ENCODE data around the gene MIX23.

The MIX23 gene

GRCh38 chr3:122382888-122383666, at the start of gene MIX23:
Gene MIX23 (minus strand): TSS chr3:122383231. CDS start chr3:122383224, 7 bp downstream.
- H2AFZ ChIP-seq (ENCODE audit: low read length), result peak within 1 kb of the TSS; percentile 93
- H3K27me3 ChIP-seq (replicated peaks; ENCODE audit: insufficient read depth, low read length), result no peaks in the 10 kb centered on the region
- no peaks in the 10 kb centered on the region for H3K36me3 ChIP-seq (replicated peaks; ENCODE audit: insufficient read depth, low read length)
- peak within 1 kb of the TSS; percentile 95 for H3K4me2 ChIP-seq (ENCODE audit: low read depth, low read length)
- peak within 1 kb of the TSS; percentile 87 for H3K4me3 ChIP-seq (ENCODE audit: low read length)
- peak within 1 kb of the TSS; percentile 68 for H3K9ac ChIP-seq (ENCODE audit: low read length)
- no peaks in the 10 kb centered on the region for H3K9me3 ChIP-seq (replicated peaks; ENCODE audit: insufficient read depth, low read length)
- H3K4me1 ChIP-seq (ENCODE audit: low read length), result peaks cover 7% of the 10 kb centered on the region; the same call in 1 of the 2 replicates
- H3K79me2 ChIP-seq (ENCODE audit: low read length), result peaks cover 62% of the 10 kb centered on the region
- TF ChIP-seq EZH2 (optimal IDR thresholded peaks at IDR 0.05; ENCODE audit: low read depth, low read length) (no peak), CTCF (IDR thresholded peaks at IDR 0.05; ENCODE audit: low read length) (no peak), EZH2phosphoT487 (IDR thresholded peaks at IDR 0.05; ENCODE audit: low read length) (no peak)
- peak within 1 kb of the TSS; percentile 51; the same call in 1 of the 2 replicates for H3K27ac ChIP-seq (ENCODE audit: low read length)
- H3K9me2 ChIP-seq (replicated peaks; ENCODE audit: insufficient read depth, low read length), result no peaks in the 10 kb centered on the region
- peak; percentile 88 for DNase-seq
- H3F3A ChIP-seq (ENCODE audit: insufficient read depth, low read length), result peaks cover 5% of the 10 kb centered on the region
- no peaks in the 10 kb centered on the region for H4K20me1 ChIP-seq (ENCODE audit: insufficient read depth, low read length)

GRCh38 chr3:122430371-122430770, 47.3 kb upstream of the MIX23 start:
- Histone ChIP-seq H3K9ac (ENCODE audit: low read length) (no peak overlapping the region), H3K79me2 (ENCODE audit: low read length) (no peaks in the 10 kb centered on the region), H3K4me3 (ENCODE audit: low read length) (no peak overlapping the region), H3K27ac (ENCODE audit: low read length) (no peak overlapping the region), H2AFZ (ENCODE audit: low read length) (no peak overlapping the region), H3K36me3 (replicated peaks; ENCODE audit: insufficient read depth, low read length) (peaks cover 3% of the 10 kb centered on the region; the same call in 1 of the 2 replicates), H4K20me1 (ENCODE audit: insufficient read depth, low read length) (no peaks in the 10 kb centered on the region), H3K9me3 (replicated peaks; ENCODE audit: insufficient read depth, low read length) (no peaks in the 10 kb centered on the region), H3K4me1 (ENCODE audit: low read length) (no peaks in the 10 kb centered on the region), H3K27me3 (replicated peaks; ENCODE audit: insufficient read depth, low read length) (no peaks in the 10 kb centered on the region), H3F3A (ENCODE audit: insufficient read depth, low read length) (no peaks in the 10 kb centered on the region), H3K9me2 (replicated peaks; ENCODE audit: insufficient read depth, low read length) (no peaks in the 10 kb centered on the region), H3K4me2 (ENCODE audit: low read depth, low read length) (no peak overlapping the region)
- TF ChIP-seq EZH2phosphoT487 (IDR thresholded peaks at IDR 0.05; ENCODE audit: low read length) (no peak), EZH2 (optimal IDR thresholded peaks at IDR 0.05; ENCODE audit: low read depth, low read length) (no peak), CTCF (IDR thresholded peaks at IDR 0.05; ENCODE audit: low read length) (no peak)
- no peak for DNase-seq

- Histone ChIP-seq H2AFZ (ENCODE audit: low read length) (no peak overlapping the region), H4K20me1 (ENCODE audit: insufficient read depth, low read length) (no peaks in the 10 kb centered on the region), H3K9me3 (replicated peaks; ENCODE audit: insufficient read depth, low read length) (no peaks in the 10 kb centered on the region), H3K9me2 (replicated peaks; ENCODE audit: insufficient read depth, low read length) (no peaks in the 10 kb centered on the region), H3K9ac (ENCODE audit: low read length) (no peak overlapping the region), H3K4me1 (ENCODE audit: low read length) (no peaks in the 10 kb centered on the region), H3K4me3 (ENCODE audit: low read length) (no peak overlapping the region), H3K79me2 (ENCODE audit: low read length) (no peaks in the 10 kb centered on the region), H3K4me2 (ENCODE audit: low read depth, low read length) (no peak overlapping the region), H3K27me3 (replicated peaks; ENCODE audit: insufficient read depth, low read length) (no peaks in the 10 kb centered on the region), H3F3A (ENCODE audit: insufficient read depth, low read length) (no peaks in the 10 kb centered on the region), H3K27ac (ENCODE audit: low read length) (no peak overlapping the region), H3K36me3 (replicated peaks; ENCODE audit: insufficient read depth, low read length) (peaks cover 3% of the 10 kb centered on the region)
- DNase-seq, result no peak
- TF ChIP-seq CTCF (IDR thresholded peaks at IDR 0.05; ENCODE audit: low read length), result no peak
- no peak for TF ChIP-seq EZH2phosphoT487 (IDR thresholded peaks at IDR 0.05; ENCODE audit: low read length)
- TF ChIP-seq EZH2 (optimal IDR thresholded peaks at IDR 0.05; ENCODE audit: low read depth, low read length), result no peak
Observed at GRCh38 chr3:122427857-122428471, 44.9 kb upstream of the MIX23 start.

All from MM.1S (cell line).